SK-N-SH (cell line): ENCODE measurements around the gene CCDC126. TPM values are rescaled to one million over a fixed set of nuclear protein-coding genes. Genes with fewer than 3 reads are reported as not detected.

Source experiments
- CTCF ChIA-PET: fragments of 300-600, 350-600 bp; formaldehyde crosslinking; extraction: SDS; loops from one replicate; lab custom pipeline; 2021; lab: Yijun Ruan, JAX
- POLR2A ChIA-PET: fragments of 350-600 bp; sonication (Branson Sonifier 250); formaldehyde crosslinking; extraction: SDS; loops from one replicate; lab custom pipeline; 2020; ENCODE audit warnings: antibody characterized with exemption, inconsistent platforms; lab: Yijun Ruan, JAX
- DNase-seq: peaks from one replicate; pipeline ENCODE4 v3.0.0; 2012
- H2AFZ ChIP-seq: fragments of 200-600 bp; sonication (generic); 2 replicates; pipeline ENCODE4 v1.8.1; 2016; ENCODE audit warnings: antibody characterized with exemption, mild to moderate bottlenecking, low read depth
- H3F3A ChIP-seq: fragments of 200-600 bp; sonication (generic); replicated peaks from 2 replicates; pipeline ENCODE3; 2016; ENCODE audit warnings: antibody characterized with exemption, mild to moderate bottlenecking; ENCODE audit not compliant: insufficient read depth
- H3K27ac ChIP-seq, 2 experiments: fragments of 200-500 bp in 1 of 2; fragments of 200-600 bp in 1 of 2; sonication (Bioruptor generic) in 1 of 2; sonication (generic), shearing (Covaris generic) in 1 of 2; 2 replicates each; pipeline versions ENCODE4 v1.5.1 to v1.6.1; 2014 to 2016; ENCODE audit warnings: low read depth in 2 of 2, inconsistent platforms in 1 of 2, low read length in 1 of 2, mild to moderate bottlenecking in 1 of 2, mixed read lengths in 1 of 2
- H3K27me3 ChIP-seq: fragments of 200-600 bp; sonication (generic), shearing (Covaris generic); 2 replicates; pipeline ENCODE4 v1.6.1; 2016; ENCODE audit warnings: mixed run types; ENCODE audit not compliant: insufficient read depth
- H3K36me3 ChIP-seq, 2 experiments: fragments of 200-500 bp in 1 of 2; fragments of 200-600 bp in 1 of 2; sonication (Bioruptor generic) in 1 of 2; sonication (generic) in 1 of 2; replicated peaks in 1 of 2; 2 replicates each; pipeline versions ENCODE3 to v1.5.1; 2014 to 2016; ENCODE audit warnings: low read length in 1 of 2, mild to moderate bottlenecking in 1 of 2; ENCODE audit not compliant: insufficient read depth in 2 of 2, control insufficient read depth in 1 of 2
- H3K4me1 ChIP-seq, 2 experiments: fragments of 200-500 bp in 1 of 2; fragments of 200-600 bp in 1 of 2; sonication (Bioruptor generic) in 1 of 2; sonication (generic), shearing (Covaris generic) in 1 of 2; 2 replicates each; pipeline versions ENCODE4 v1.5.1 to v1.6.1; 2014 to 2016; ENCODE audit warnings: low read depth in 1 of 2, low read length in 1 of 2, mixed run types in 1 of 2; ENCODE audit not compliant: insufficient read depth in 2 of 2, control insufficient read depth in 1 of 2
- H3K4me2 ChIP-seq: fragments of 200-600 bp; sonication (generic), shearing (Covaris generic); 2 replicates; pipeline ENCODE4 v1.6.1; 2017; ENCODE audit warnings: mixed run types
- H3K4me3 ChIP-seq, 2 experiments: fragments of 200-500 bp in 1 of 2; fragments of 200-600 bp in 1 of 2; sonication (Bioruptor generic) in 1 of 2; sonication (generic), shearing (Covaris generic) in 1 of 2; 2 replicates each; pipeline versions ENCODE4 v1.5.1 to v1.8.1; 2014 to 2016; ENCODE audit warnings: low read depth in 2 of 2, inconsistent platforms in 1 of 2, low read length in 1 of 2, mild to moderate bottlenecking in 1 of 2, mixed read lengths in 1 of 2, moderate library complexity in 1 of 2
- H3K79me2 ChIP-seq: fragments of 200-600 bp; sonication (generic); 2 replicates; pipeline ENCODE4 v1.8.1; 2017; ENCODE audit warnings: mild to moderate bottlenecking; ENCODE audit not compliant: insufficient read depth
- H3K9ac ChIP-seq: fragments of 200-600 bp; sonication (generic); 2 replicates; pipeline ENCODE4 v1.6.1; 2017; ENCODE audit warnings: mixed run types
- H3K9me2 ChIP-seq: fragments of 200-600 bp; sonication (generic); 2 replicates; pipeline ENCODE4 v1.6.1; 2017; ENCODE audit warnings: mixed run types
- H3K9me3 ChIP-seq: fragments of 200-600 bp; sonication (generic); 2 replicates; pipeline ENCODE4 v1.6.1; 2017; ENCODE audit warnings: mixed run types, mild to moderate bottlenecking, moderate library complexity
- H4K20me1 ChIP-seq: fragments of 200-600 bp; sonication (generic); 2 replicates; pipeline ENCODE4 v1.6.1; 2017; ENCODE audit warnings: mild to moderate bottlenecking, mixed run types; ENCODE audit not compliant: insufficient read depth
- CTCF ChIP-seq: fragments of 200-600 bp; sonication (generic); IDR thresholded peaks from 2 replicates; pipeline ENCODE4 v1.6.1; 2017; ENCODE audit warnings: antibody characterized with exemption, mild to moderate bottlenecking, moderate library complexity
- FOXM1 ChIP-seq: IDR thresholded peaks from 2 replicates; pipeline ENCODE4 v1.4.0; 2012; ENCODE audit warnings: low read depth, mild to moderate bottlenecking
- GABPA ChIP-seq: IDR thresholded peaks from 2 replicates; pipeline ENCODE4 v1.4.0; 2012; ENCODE audit warnings: low read depth, mild to moderate bottlenecking
- GATA2 ChIP-seq: sonication (generic); formaldehyde crosslinking; IDR thresholded peaks from 2 replicates; pipeline ENCODE4 v1.5.0; 2020; ENCODE audit warnings: mild to moderate bottlenecking, missing genetic modification reagents
- NFIC ChIP-seq: IDR thresholded peaks from 2 replicates; pipeline ENCODE4 v1.4.0; 2012; ENCODE audit warnings: borderline replicate concordance
- NRF1 ChIP-seq: IDR thresholded peaks from 2 replicates; pipeline ENCODE4 v1.6.1; 2012; ENCODE audit warnings: low read depth, mild to moderate bottlenecking, low read length
- PBX3 ChIP-seq: IDR thresholded peaks from 2 replicates; pipeline ENCODE4; 2012
- RAD21 ChIP-seq: IDR thresholded peaks from 2 replicates; pipeline ENCODE4 v1.6.1; 2012; ENCODE audit warnings: mild to moderate bottlenecking, low read length
- RCOR1 ChIP-seq: fragments of 150-350 bp; IDR thresholded peaks from 2 replicates; pipeline ENCODE4 v1.6.1; 2017; ENCODE audit warnings: antibody characterized with exemption, low read length
- RFX5 ChIP-seq: IDR thresholded peaks from 2 replicates; pipeline ENCODE4 v1.6.1; 2012; ENCODE audit warnings: mild to moderate bottlenecking, improper control_type of control experiment, low read length
- RXRA ChIP-seq: IDR thresholded peaks from 2 replicates; pipeline ENCODE4 v1.4.0; 2012; ENCODE audit warnings: low read depth, mild to moderate bottlenecking, borderline replicate concordance
- SIN3A ChIP-seq: IDR thresholded peaks from 2 replicates; pipeline ENCODE4 v1.6.1; 2012; ENCODE audit warnings: low read depth, mild to moderate bottlenecking, low read length, moderate library complexity, borderline replicate concordance
- USF1 ChIP-seq: IDR thresholded peaks from 2 replicates; pipeline ENCODE4 v1.4.0; 2012; ENCODE audit warnings: low read depth, borderline replicate concordance
- YY1 ChIP-seq: IDR thresholded peaks from 2 replicates; pipeline ENCODE4 v1.4.0; 2012; ENCODE audit warnings: low read depth, mild to moderate bottlenecking
- WGBS: methylation state at CpG from one replicate; pipeline ENCODE4 v1.1.6; 2017; ENCODE audit warnings: low lambda C conversion rate; 5-methylcytosine and 5-hydroxymethylcytosine counted together
- polyA plus RNA-seq, 3 experiments: library from polyadenylated mRNA; depleted of rRNA; stranded (reverse); fragments of >200 nt; gene quantifications; 2 replicates each; pipeline ENCODE4 v1.2.3, GENCODE V29; 2012

Gene CCDC126
- polyA plus RNA-seq, 1 of the 3 experiments (the other 2 are of a cell fraction): 5.5 TPM

- ChIA-PET POLR2A (interaction anchor here (1.1 to 1.8 kb wide), 2 partner anchors 83 to 86 kb away, joined by 4 read pairs; no protein-coding TSS in a partner anchor), CTCF (interaction anchor here (0.7 to 2.8 kb wide), 6 partner anchors 21 to 113 kb away, joined by 3 to 15 read pairs (median 4); partner anchors contain the start of gene FAM221A)
- 65% methylated on average over 4 of the region's 4 CpGs for WGBS
- peak overlapping the region; percentile 73 to 77 for H3K4me3 ChIP-seq
- no peak for TF ChIP-seq RCOR1
- no peak for TF ChIP-seq FOXM1
- no peak for TF ChIP-seq GABPA
- no peak for TF ChIP-seq NFIC
- no peak for TF ChIP-seq YY1
- no peak for TF ChIP-seq RAD21
- no peak for TF ChIP-seq GATA2 (CRISPR knock-in tag)
- H3K36me3 ChIP-seq: no peaks in the 10 kb centered on the region
- peak overlapping the region; percentile 86 for H2AFZ ChIP-seq
- H3K79me2 ChIP-seq: peaks cover 11% of the 10 kb centered on the region
- DNase-seq: no peak
- H3K27me3 ChIP-seq: no peaks in the 10 kb centered on the region
- peaks cover 20% of the 10 kb centered on the region for H3F3A ChIP-seq
- H3K27ac ChIP-seq: peak overlapping the region; percentile 87 to 90
- H3K4me2 ChIP-seq: peak overlapping the region; percentile 74
- H3K9me3 ChIP-seq: no peaks in the 10 kb centered on the region
- H3K4me1 ChIP-seq: peaks cover 0 to 10% of the 10 kb centered on the region in 2 experiments; a peak in 2 of 4 replicates
- no peaks in the 10 kb centered on the region for H3K9me2 ChIP-seq
- no peaks in the 10 kb centered on the region for H4K20me1 ChIP-seq
- peak overlapping the region; percentile 73 for H3K9ac ChIP-seq
Observed at GRCh38 chr7:23598296-23598695, 1.1 kb downstream of the CCDC126 start.

GRCh38 chr7:23600236-23600635 lies 3.1 kb downstream of the CCDC126 start:
- CTCF ChIA-PET: interaction anchor here (1.0 kb wide), 1 partner anchor 8 kb away, joined by 3 read pairs; no protein-coding TSS in a partner anchor

More at GRCh38 chr7:23600236-23600635, 3.1 kb downstream of the CCDC126 start:
- DNase-seq: no peak
- WGBS: 71% methylated on average over 4 of the region's 4 CpGs
- peaks cover 11% of the 10 kb centered on the region for H3K79me2 ChIP-seq
- TF ChIP-seq SIN3A (no peak), RFX5 (no peak), CTCF (no peak), RXRA (no peak), PBX3 (no peak), FOXM1 (no peak), USF1 (no peak), NRF1 (no peak), NFIC (no peak)
- TF ChIP-seq, all 33 proteins: peak for 0
- H3K4me2 ChIP-seq: no peak overlapping the region
- no peak overlapping the region for H3K4me3 ChIP-seq
- H3K27me3 ChIP-seq: no peaks in the 10 kb centered on the region
- no peaks in the 10 kb centered on the region for H3K9me2 ChIP-seq
- POLR2A ChIA-PET: interaction anchor here (0.6 kb wide), 1 partner anchor 93 kb away, joined by 3 read pairs; no protein-coding TSS in a partner anchor
- H3K27ac ChIP-seq: no peak overlapping the region
- H4K20me1 ChIP-seq: no peaks in the 10 kb centered on the region
- H3K9me3 ChIP-seq: no peaks in the 10 kb centered on the region
- H3K4me1 ChIP-seq: peaks cover 0 to 10% of the 10 kb centered on the region in 2 experiments; a peak in 2 of 4 replicates
- peaks cover 16% of the 10 kb centered on the region for H3F3A ChIP-seq
- no peaks in the 10 kb centered on the region for H3K36me3 ChIP-seq
- H3K9ac ChIP-seq: no peak overlapping the region
- no peak overlapping the region for H2AFZ ChIP-seq
